Ascending aorta (tissue), 2 donors: ENCODE measurements around the gene CTDP1. TPM values are rescaled to one million over a fixed set of nuclear protein-coding genes. Genes with fewer than 3 reads are reported as not detected.

ENCODE experiments used
- DNase-seq, 2 donors: peaks; one replicate each; pipeline ENCODE4 v3.0.0-alpha.2; 2019; ENCODE audit warnings: low spot score in 2 of 2
- H3K27ac ChIP-seq, 2 donors: fragments of 200-600 bp; sonication (generic); one replicate each; pipeline ENCODE4 v1.5.1; 2016 to 2017; ENCODE audit warnings: mild to moderate bottlenecking in 1 of 2
- H3K27me3 ChIP-seq: fragments of 200-600 bp; sonication (generic); one replicate; pipeline ENCODE4 v1.5.1; 2017
- H3K36me3 ChIP-seq, 2 donors: fragments of 200-600 bp; sonication (generic); one replicate each; pipeline ENCODE4 v1.5.1; 2016
- H3K4me1 ChIP-seq, 2 donors: fragments of 200-600 bp; sonication (generic); one replicate each; pipeline ENCODE4 v1.5.1; 2016 to 2017; ENCODE audit warnings: mild to moderate bottlenecking in 1 of 2
- H3K4me3 ChIP-seq, 2 donors: fragments of 200-600 bp; sonication (generic); one replicate each; pipeline ENCODE4 v1.5.1; 2016 to 2017; ENCODE audit warnings: mild to moderate bottlenecking in 1 of 2
- H3K9me3 ChIP-seq, 2 donors: fragments of 200-600 bp; sonication (generic); one replicate each; pipeline ENCODE4 v1.5.1; 2016
- intact Hi-C: fragments of 100-400 bp; cut with DNase I; formaldehyde crosslinking; loops from one replicate; pipeline ENCODE4 v1.15.1; 2023
- total RNA-seq: library from RNA; depleted of rRNA; stranded (reverse); fragments of >200 nt; gene quantifications from one replicate; pipeline ENCODE4 v1.1.0, GENCODE V29; 2016
- TF ChIP-seq, protein P1 (sequence below), 3 experiments: fragments of 200-600 bp in 2 of 3; fragments of 450-650 bp in 1 of 3; sonication (generic) in 2 of 3; IDR thresholded peaks; one replicate each; pipeline ENCODE4 v1.5.1; 2016 to 2019; ENCODE audit warnings: antibody characterized with exemption in 3 of 3, mild to moderate bottlenecking in 1 of 3, moderate library complexity in 1 of 3

CTDP1 gene
- total RNA-seq, 1 donor from 2014 or later = 31.7 TPM

DNA sequence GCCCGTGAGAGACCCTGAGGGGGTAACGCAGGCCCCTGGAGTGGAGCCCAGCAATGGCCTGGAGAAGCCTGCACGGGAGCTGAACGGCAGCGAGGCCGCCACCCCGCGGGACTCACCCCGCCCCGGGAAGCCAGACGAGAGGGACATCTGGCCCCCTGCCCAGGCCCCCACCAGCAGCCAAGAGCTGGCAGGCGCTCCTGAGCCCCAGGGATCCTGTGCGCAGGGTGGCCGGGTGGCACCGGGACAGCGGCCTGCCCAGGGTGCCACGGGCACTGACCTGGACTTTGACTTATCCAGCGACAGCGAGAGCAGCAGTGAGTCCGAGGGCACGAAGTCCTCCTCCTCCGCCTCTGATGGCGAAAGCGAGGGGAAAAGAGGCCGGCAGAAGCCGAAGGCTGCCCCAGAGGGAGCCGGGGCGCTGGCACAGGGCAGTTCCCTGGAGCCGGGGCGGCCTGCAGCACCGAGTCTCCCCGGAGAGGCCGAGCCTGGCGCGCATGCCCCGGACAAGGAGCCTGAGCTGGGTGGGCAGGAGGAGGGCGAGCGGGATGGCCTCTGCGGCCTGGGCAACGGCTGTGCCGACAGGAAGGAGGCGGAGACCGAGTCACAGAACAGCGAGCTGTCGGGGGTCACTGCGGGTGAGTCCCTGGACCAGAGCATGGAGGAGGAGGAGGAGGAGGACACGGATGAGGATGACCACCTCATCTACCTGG lies 35.1 kb downstream of the CTDP1 start:
- TF ChIP-seq, protein P1, sequence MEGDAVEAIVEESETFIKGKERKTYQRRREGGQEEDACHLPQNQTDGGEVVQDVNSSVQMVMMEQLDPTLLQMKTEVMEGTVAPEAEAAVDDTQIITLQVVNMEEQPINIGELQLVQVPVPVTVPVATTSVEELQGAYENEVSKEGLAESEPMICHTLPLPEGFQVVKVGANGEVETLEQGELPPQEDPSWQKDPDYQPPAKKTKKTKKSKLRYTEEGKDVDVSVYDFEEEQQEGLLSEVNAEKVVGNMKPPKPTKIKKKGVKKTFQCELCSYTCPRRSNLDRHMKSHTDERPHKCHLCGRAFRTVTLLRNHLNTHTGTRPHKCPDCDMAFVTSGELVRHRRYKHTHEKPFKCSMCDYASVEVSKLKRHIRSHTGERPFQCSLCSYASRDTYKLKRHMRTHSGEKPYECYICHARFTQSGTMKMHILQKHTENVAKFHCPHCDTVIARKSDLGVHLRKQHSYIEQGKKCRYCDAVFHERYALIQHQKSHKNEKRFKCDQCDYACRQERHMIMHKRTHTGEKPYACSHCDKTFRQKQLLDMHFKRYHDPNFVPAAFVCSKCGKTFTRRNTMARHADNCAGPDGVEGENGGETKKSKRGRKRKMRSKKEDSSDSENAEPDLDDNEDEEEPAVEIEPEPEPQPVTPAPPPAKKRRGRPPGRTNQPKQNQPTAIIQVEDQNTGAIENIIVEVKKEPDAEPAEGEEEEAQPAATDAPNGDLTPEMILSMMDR (IDR thresholded peaks at IDR 0.05) = no peak
- H3K27ac ChIP-seq = no peak overlapping the region
- no peaks in the 10 kb centered on the region for H3K27me3 ChIP-seq
- peaks cover 45 to 88% of the 10 kb centered on the region in 2 donors for H3K36me3 ChIP-seq
- no peaks in the 10 kb centered on the region for H3K9me3 ChIP-seq
- H3K4me1 ChIP-seq = no peaks in the 10 kb centered on the region
- no peak for DNase-seq
- intact Hi-C loops = no loop called here
- no peak overlapping the region for H3K4me3 ChIP-seq

- Histone ChIP-seq H3K4me1 (no peaks in the 10 kb centered on the region), H3K9me3 (no peaks in the 10 kb centered on the region)
These were observed 35.7 kb downstream of the CTDP1 start for GRCh38 chr18:79715280-79715679.

DNA sequence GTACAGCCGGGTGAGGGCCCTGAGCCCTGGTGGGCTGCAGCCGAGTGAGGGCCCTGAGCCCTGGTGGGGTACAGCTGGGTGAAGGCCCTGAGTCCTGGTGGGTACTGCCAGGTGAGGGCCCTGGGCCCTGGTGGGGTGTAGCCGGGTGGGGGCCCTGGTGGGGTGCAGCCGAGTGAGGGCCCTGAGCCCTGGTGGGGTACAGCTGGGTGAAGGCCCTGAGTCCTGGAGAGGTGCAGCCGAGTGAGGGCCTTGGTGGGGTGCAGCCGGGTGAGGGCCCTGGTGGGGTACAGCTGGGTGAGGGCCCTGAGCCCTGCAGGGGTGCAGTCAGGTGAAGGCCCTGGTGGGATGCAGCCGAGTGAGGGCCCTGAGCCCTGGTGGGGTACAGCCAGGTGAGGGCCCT lies 37.5 kb downstream of the CTDP1 start:
- no peak overlapping the region for H3K27ac ChIP-seq
- DNase-seq = no peak
- H3K27me3 ChIP-seq = no peaks in the 10 kb centered on the region
- TF ChIP-seq, protein P1 (IDR thresholded peaks at IDR 0.05) = no peak
- H3K9me3 ChIP-seq = no peaks in the 10 kb centered on the region
- peaks cover 53 to 91% of the 10 kb centered on the region in 2 donors for H3K36me3 ChIP-seq
- intact Hi-C loops = no loop called here
- H3K4me1 ChIP-seq = no peaks in the 10 kb centered on the region
- no peak overlapping the region for H3K4me3 ChIP-seq

More at GRCh38 chr18:79715280-79715679, 35.7 kb downstream of the CTDP1 start:
- no peak overlapping the region for H3K4me3 ChIP-seq
- intact Hi-C loops = no loop called here
- no peaks in the 10 kb centered on the region for H3K27me3 ChIP-seq
- DNase-seq = no peak
- TF ChIP-seq, protein P1 (IDR thresholded peaks at IDR 0.05) = no peak
- peaks cover 51 to 87% of the 10 kb centered on the region in 2 donors for H3K36me3 ChIP-seq
- H3K27ac ChIP-seq = no peak overlapping the region

- Histone ChIP-seq H3K27me3 (no peaks in the 10 kb centered on the region), H3K36me3 (peaks cover 53 to 94% of the 10 kb centered on the region in 2 donors), H3K4me3 (no peak overlapping the region), H3K27ac (no peak overlapping the region), H3K4me1 (no peaks in the 10 kb centered on the region), H3K9me3 (no peaks in the 10 kb centered on the region)
- TF ChIP-seq, protein P1 (IDR thresholded peaks at IDR 0.05) = no peak
- DNase-seq = no peak
- intact Hi-C loops = no loop called here
These were observed 38.0 kb downstream of the CTDP1 start for GRCh38 chr18:79717555-79718074.

- H3K9me3 ChIP-seq = no peaks in the 10 kb centered on the region
- no peaks in the 10 kb centered on the region for H3K27me3 ChIP-seq
- intact Hi-C loops = no loop called here
- no peak overlapping the region for H3K4me3 ChIP-seq
- H3K27ac ChIP-seq = no peak overlapping the region
- no peak for DNase-seq
- peaks cover 56 to 96% of the 10 kb centered on the region in 2 donors for H3K36me3 ChIP-seq
- TF ChIP-seq, protein P1 (IDR thresholded peaks at IDR 0.05) = no peak
- H3K4me1 ChIP-seq = no peaks in the 10 kb centered on the region
These were observed 38.5 kb downstream of the CTDP1 start for GRCh38 chr18:79718126-79718525.
